Thyroid gland (tissue), 4 donors: ENCODE measurements around the gene DPPA5.

Experiments used
- CTCF ChIP-seq, 6 experiments: fragments of 200-600 bp in 3 of 6; fragments of 450-650 bp in 3 of 6; sonication (generic) in 3 of 6; IDR thresholded peaks; one replicate each; pipeline ENCODE4 v1.5.1; 2016 to 2019; ENCODE audit warnings: antibody characterized with exemption in 6 of 6, mild to moderate bottlenecking in 2 of 6, inconsistent platforms in 1 of 6, moderate library complexity in 1 of 6
- POLR2A ChIP-seq, 2 donors: fragments of 450-650 bp; IDR thresholded peaks; one replicate each; pipeline ENCODE4 v1.6.1; 2017; ENCODE audit warnings: antibody characterized with exemption in 2 of 2, mild to moderate bottlenecking in 2 of 2, moderate library complexity in 1 of 2

GRCh38 chr6:73323323-73323722 lies 30.8 kb downstream of the DPPA5 start:
- TF ChIP-seq POLR2A (IDR thresholded peaks at IDR 0.05) (no peak), CTCF (IDR thresholded peaks at IDR 0.05) (no peak)
